Nephron progenitor cell (in vitro differentiated cells): Measurements from ENCODE around the gene GGACT.
A peak's percentile ranks its signal among the peaks of the same experiment; 100 is the strongest.

Experiments used
- DNase-seq: peaks from one replicate; pipeline ENCODE4 v3.0.0; 2021
- H3K27ac Mint-ChIP-seq: 2 replicates; pipeline ENCODE4 v1.8.0; 2021; ENCODE audit warnings: mild to moderate bottlenecking, moderate library complexity, mixed read lengths
- H3K27me3 Mint-ChIP-seq: 2 replicates; pipeline ENCODE4 v1.8.0; 2021; ENCODE audit warnings: mild to moderate bottlenecking, low read depth, mixed read lengths; ENCODE audit not compliant: poor library complexity
- H3K36me3 Mint-ChIP-seq: 2 replicates; pipeline ENCODE4 v1.8.0; 2021; ENCODE audit warnings: low read depth, mixed read lengths
- H3K4me1 Mint-ChIP-seq: 2 replicates; pipeline ENCODE4 v1.8.0; 2021; ENCODE audit warnings: mixed read lengths
- H3K4me3 Mint-ChIP-seq: 2 replicates; pipeline ENCODE4 v1.8.0; 2021; ENCODE audit warnings: mild to moderate bottlenecking, moderate library complexity, mixed read lengths
- H3K9me3 Mint-ChIP-seq: 2 replicates; pipeline ENCODE4 v1.8.0; 2021; ENCODE audit warnings: mild to moderate bottlenecking, moderate library complexity, mixed read lengths
- CTCF ChIP-seq: fragments of 200-600 bp; sonication (generic); IDR thresholded peaks from 2 replicates; pipeline ENCODE4 v1.5.0; 2021; ENCODE audit warnings: antibody characterized with exemption

GGACT gene

DNA sequence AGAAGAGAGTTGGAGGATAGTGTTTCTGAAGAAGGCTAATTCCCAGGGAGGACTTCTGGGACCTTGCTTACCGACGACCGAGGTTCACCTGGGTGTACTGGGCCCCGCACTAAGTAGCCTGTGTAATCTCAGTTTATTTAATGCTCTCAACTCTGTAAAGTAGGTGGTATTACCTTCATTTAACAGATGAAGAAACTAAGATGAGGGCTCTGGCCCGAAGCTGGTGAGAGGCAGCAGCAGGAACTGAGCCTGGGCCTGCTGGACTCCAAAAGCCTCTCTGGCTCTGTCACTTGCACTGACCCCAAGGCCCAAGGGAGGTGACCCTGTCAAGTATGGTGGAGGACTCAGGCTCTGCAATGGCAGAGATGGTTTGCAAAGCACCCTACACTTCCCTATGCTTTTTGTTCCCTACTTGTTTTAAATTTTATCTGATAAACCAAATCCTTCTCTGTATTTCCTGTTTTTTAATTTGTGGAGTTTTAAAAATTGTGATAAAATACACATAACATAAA, 50.6 kb downstream of the GGACT start:
- Mint-ChIP-seq H3K27ac (peak overlapping the region; percentile 9), H3K4me3 (no peak overlapping the region), H3K4me1 (peaks cover 49% of the 10 kb centered on the region), H3K9me3 (peaks cover 18% of the 10 kb centered on the region), H3K27me3 (peaks cover 4% of the 10 kb centered on the region), H3K36me3 (peaks cover 34% of the 10 kb centered on the region)
- DNase-seq = no peak
- no peak for TF ChIP-seq CTCF

DNA sequence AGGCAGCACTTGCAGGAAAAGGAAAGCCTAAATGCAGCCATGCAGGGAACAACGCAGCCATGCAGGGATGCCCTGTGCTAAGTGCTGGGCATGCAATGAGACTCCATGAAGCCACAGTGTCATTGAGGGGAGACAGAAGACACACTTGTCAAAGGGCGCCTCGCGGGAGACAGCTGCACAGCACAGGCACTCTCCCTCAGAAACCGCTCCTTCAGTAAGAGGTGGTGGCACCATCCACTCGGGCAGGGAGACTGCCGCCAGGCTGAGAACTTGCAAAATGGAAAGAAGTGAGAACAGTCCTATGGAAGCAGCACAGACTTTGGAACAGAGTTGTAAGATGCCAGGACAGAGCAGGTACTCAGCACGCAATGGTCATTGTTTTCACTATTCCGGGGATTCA, 51.1 kb downstream of the GGACT start:
- Mint-ChIP-seq H3K27me3 (peaks cover 4% of the 10 kb centered on the region), H3K4me1 (peaks cover 45% of the 10 kb centered on the region), H3K36me3 (peaks cover 36% of the 10 kb centered on the region), H3K9me3 (peaks cover 18% of the 10 kb centered on the region), H3K4me3 (no peak overlapping the region), H3K27ac (peak overlapping the region; percentile 81)
- DNase-seq = no peak
- no peak for TF ChIP-seq CTCF

DNA sequence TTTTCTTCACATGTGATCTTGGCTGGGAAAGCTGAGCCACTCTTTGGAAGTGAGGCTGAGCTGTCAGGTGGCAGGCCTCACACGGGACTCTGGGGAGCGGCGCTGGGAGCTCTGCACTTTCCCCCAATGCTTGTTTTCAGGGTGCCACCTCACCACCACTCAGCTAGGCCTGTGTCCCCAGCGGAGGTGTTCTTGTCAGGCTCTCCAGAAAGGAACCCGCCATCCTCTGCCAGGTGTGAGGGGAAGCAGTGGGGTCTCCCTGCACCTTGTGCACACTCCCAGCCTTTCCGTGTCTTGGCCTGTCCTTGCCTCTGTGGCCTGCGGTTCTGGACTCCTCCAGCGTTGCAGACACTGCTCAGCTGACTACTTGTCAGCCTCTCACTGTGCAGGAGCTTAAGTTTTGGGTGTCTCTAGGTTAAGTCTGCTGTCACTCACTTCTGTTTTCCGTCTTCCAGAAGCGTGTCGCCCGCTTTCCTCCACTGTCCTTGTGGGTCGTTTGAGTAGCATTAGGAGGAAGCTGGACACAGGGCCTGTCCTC, 51.9 kb downstream of the GGACT start:
- H3K4me3 Mint-ChIP-seq = no peak overlapping the region

GRCh38 chr13:100535426-100536135, 53.0 kb downstream of the GGACT start:
- no peak for TF ChIP-seq CTCF
- Mint-ChIP-seq H3K4me1 (peaks cover 38% of the 10 kb centered on the region), H3K9me3 (peaks cover 17% of the 10 kb centered on the region), H3K27ac (no peak overlapping the region), H3K36me3 (peaks cover 45% of the 10 kb centered on the region), H3K4me3 (no peak overlapping the region), H3K27me3 (peaks cover 8% of the 10 kb centered on the region)
- DNase-seq = no peak

More for the DNA sequence above, 51.9 kb downstream of the GGACT start:
- no peak overlapping the region for H3K27ac Mint-ChIP-seq
- no peak for TF ChIP-seq CTCF
- peaks cover 40% of the 10 kb centered on the region for H3K4me1 Mint-ChIP-seq
- peaks cover 38% of the 10 kb centered on the region for H3K36me3 Mint-ChIP-seq
- peaks cover 4% of the 10 kb centered on the region for H3K27me3 Mint-ChIP-seq
- peaks cover 18% of the 10 kb centered on the region for H3K9me3 Mint-ChIP-seq
- DNase-seq = no peak

- Mint-ChIP-seq H3K4me1 (peaks cover 38% of the 10 kb centered on the region), H3K4me3 (no peak overlapping the region), H3K27ac (no peak overlapping the region), H3K9me3 (peaks cover 12% of the 10 kb centered on the region), H3K27me3 (peaks cover 8% of the 10 kb centered on the region), H3K36me3 (peaks cover 44% of the 10 kb centered on the region)
- TF ChIP-seq CTCF = no peak
- no peak for DNase-seq
Observed at GRCh38 chr13:100534911-100535310, 53.7 kb downstream of the GGACT start.
